KG1 (cell line): ENCODE data around the gene KAT7.
"Not testable (repeated sequence)": the region's sequence is repeated elsewhere in the genome, so short reads cannot be mapped to it uniquely, and the experiment has no call there.

Experiments used
- DNase-seq: peaks from one replicate; lab custom pipeline; 2025; lab: John Stamatoyannopoulos, UW

Gene KAT7

GRCh38 chr17:49809056-49809455, 20.6 kb downstream of the KAT7 start:
- no peak for DNase-seq

- no peak for DNase-seq
Observed at GRCh38 chr17:49814781-49815529, 26.5 kb downstream of the KAT7 start.

- DNase-seq: no peak
Observed at GRCh38 chr17:49815761-49816281, 27.3 kb downstream of the KAT7 start.

GRCh38 chr17:49817993-49818392, 29.5 kb downstream of the KAT7 start:
- no peak for DNase-seq

GRCh38 chr17:49819138-49819537, 30.7 kb downstream of the KAT7 start:
- DNase-seq: no peak

GRCh38 chr17:49819651-49820050, 31.2 kb downstream of the KAT7 start:
- no peak for DNase-seq

- DNase-seq: no peak
Observed at GRCh38 chr17:49820773-49821172, 32.3 kb downstream of the KAT7 start.

- no peak for DNase-seq
Observed at GRCh38 chr17:49821466-49821865, 33.0 kb downstream of the KAT7 start.

- no peak for DNase-seq
Observed at GRCh38 chr17:49821916-49822315, 33.4 kb downstream of the KAT7 start.

GRCh38 chr17:49822829-49823228, 34.3 kb downstream of the KAT7 start:
- DNase-seq: no peak

- no peak for DNase-seq
Observed at GRCh38 chr17:49823614-49824013, 35.1 kb downstream of the KAT7 start.

GRCh38 chr17:49825645-49826044, 37.2 kb downstream of the KAT7 start:
- no peak for DNase-seq

GRCh38 chr17:49828325-49828724, 39.8 kb downstream of the KAT7 start:
- DNase-seq: not testable (repeated sequence)

- DNase-seq: no peak
Observed at GRCh38 chr17:49829026-49829425, 40.5 kb downstream of the KAT7 start.

- no peak for DNase-seq
Observed at GRCh38 chr17:49830605-49831004, 42.1 kb downstream of the KAT7 start.

GRCh38 chr17:49832840-49833599, 44.5 kb downstream of the KAT7 start:
- no peak for DNase-seq

- no peak for DNase-seq
Observed at GRCh38 chr17:49834118-49834743, 45.8 kb downstream of the KAT7 start.

- no peak for DNase-seq
Observed at GRCh38 chr17:49835472-49835871, 47.0 kb downstream of the KAT7 start.

GRCh38 chr17:49836111-49837030, 47.9 kb downstream of the KAT7 start:
- no peak for DNase-seq

- DNase-seq: no peak
Observed at GRCh38 chr17:49839455-49839854, 51.0 kb downstream of the KAT7 start.

GRCh38 chr17:49841548-49841947, 53.1 kb downstream of the KAT7 start:
- DNase-seq: no peak

GRCh38 chr17:49842371-49842770, 53.9 kb downstream of the KAT7 start:
- DNase-seq: no peak
